ENCODE results near the gene MYH8. TPM values are rescaled to one million over a fixed set of nuclear protein-coding genes. Genes with fewer than 3 reads are reported as not detected.

The MYH8 gene
- total RNA-seq, 1 donor from 2014 or later: not detected

DNA sequence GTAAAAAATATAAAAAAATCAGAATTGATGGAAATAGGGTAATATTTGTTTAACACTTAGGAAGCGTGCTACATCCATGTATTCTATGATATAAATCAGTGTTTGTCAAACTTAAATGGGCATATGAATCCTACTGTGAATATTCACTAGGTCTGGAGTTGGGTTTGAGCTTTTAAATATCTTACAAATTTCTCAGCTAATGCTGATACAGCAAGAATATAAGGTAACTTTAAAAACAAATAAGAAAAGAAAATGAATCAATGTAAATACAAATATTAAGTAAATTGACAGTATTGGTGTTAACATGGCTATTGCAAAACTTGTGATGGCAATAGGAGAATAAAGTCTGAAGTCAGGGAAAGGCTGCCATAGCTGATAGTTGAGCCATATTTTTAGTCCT is 52.5 kb downstream of the MYH8 start:
- DNase-seq (ENCODE audit: low spot score): no peak
- Mint-ChIP-seq H3K9me3 (no peaks in the 10 kb centered on the region), H3K36me3 (ENCODE audit: low read depth) (no peaks in the 10 kb centered on the region), H3K27ac (no peak overlapping the region), H3K4me3 (ENCODE audit: low read depth) (no peak overlapping the region), H3K27me3 (ENCODE audit: low read depth) (no peaks in the 10 kb centered on the region), H3K4me1 (ENCODE audit: low read depth) (no peaks in the 10 kb centered on the region)
- intact Hi-C loops (cut with micrococcal nuclease): no loop called here

DNA sequence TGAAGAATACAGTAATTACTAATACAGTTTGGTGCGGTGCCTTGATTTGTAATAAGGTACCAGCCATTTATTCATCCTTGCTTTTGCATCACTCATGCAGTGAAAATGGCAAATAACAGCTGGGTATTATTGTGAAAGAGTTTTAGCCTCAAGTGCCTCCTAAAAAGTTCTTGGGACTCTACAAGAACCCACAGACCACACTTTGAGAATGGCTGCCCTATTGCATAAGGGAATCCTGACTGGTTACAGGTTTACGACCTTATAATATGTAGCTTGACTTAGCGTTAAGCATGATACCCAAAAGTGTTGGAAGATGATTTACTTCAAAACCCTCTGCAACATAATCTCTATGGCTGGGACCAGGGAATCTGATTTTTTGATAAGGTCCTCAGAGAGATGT is 53.2 kb downstream of the MYH8 start:
- Mint-ChIP-seq H3K27ac (no peak overlapping the region), H3K9me3 (no peaks in the 10 kb centered on the region), H3K27me3 (ENCODE audit: low read depth) (no peaks in the 10 kb centered on the region), H3K4me3 (ENCODE audit: low read depth) (no peak overlapping the region), H3K36me3 (ENCODE audit: low read depth) (no peaks in the 10 kb centered on the region), H3K4me1 (ENCODE audit: low read depth) (no peaks in the 10 kb centered on the region)
- intact Hi-C loops (cut with micrococcal nuclease): no loop called here
- no peak for DNase-seq (ENCODE audit: low spot score)

DNA sequence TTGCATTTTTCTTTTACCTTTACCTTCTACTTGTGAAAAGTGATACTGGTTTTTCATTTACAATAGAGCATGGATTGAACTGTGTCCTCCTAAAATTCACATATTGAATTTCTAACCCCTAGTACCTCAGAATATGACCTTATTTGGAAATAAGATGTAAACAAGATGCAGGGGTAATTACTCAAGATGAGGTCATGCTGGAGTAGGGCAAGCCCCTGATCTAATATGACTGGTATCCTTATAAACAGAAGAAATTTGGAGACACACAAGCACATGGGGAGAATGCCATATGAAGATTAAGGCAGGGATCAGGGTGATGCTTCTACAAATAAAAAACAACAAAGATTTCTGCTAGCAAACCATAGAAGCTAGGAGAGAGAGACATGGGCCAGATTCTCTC is 61.2 kb downstream of the MYH8 start:
- intact Hi-C loops (cut with micrococcal nuclease): no loop called here
- no peak overlapping the region for H3K4me3 Mint-ChIP-seq (ENCODE audit: low read depth)
- H3K27me3 Mint-ChIP-seq (ENCODE audit: low read depth): no peaks in the 10 kb centered on the region
- no peaks in the 10 kb centered on the region for H3K9me3 Mint-ChIP-seq
- H3K27ac Mint-ChIP-seq: no peak overlapping the region
- no peaks in the 10 kb centered on the region for H3K4me1 Mint-ChIP-seq (ENCODE audit: low read depth)
- no peaks in the 10 kb centered on the region for H3K36me3 Mint-ChIP-seq (ENCODE audit: low read depth)
- DNase-seq (ENCODE audit: low spot score): no peak

DNA sequence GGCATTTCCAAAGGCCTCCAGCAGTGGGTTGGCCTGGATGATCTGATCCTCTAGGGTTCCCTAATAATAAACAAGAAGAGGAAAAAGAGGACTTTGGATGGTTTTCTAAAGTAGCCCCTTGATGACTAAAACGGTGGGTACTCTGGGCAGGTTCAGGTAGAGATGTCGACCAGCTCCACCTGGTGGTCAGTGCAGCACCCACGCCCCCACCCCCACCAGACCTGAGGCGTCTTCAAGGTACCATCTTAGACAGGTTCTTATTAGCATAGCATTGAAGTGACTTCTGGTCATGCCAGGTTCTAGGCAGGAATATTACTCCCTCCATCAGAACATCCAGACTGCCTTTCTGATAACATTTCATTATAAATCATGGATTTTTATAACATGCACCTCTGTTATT is 64.0 kb downstream of the MYH8 start:
- Mint-ChIP-seq H3K9me3 (no peaks in the 10 kb centered on the region), H3K27ac (no peak overlapping the region), H3K4me3 (ENCODE audit: low read depth) (no peak overlapping the region), H3K4me1 (ENCODE audit: low read depth) (no peaks in the 10 kb centered on the region), H3K27me3 (ENCODE audit: low read depth) (no peaks in the 10 kb centered on the region), H3K36me3 (ENCODE audit: low read depth) (no peaks in the 10 kb centered on the region)
- intact Hi-C loops (cut with micrococcal nuclease): no loop called here
- DNase-seq (ENCODE audit: low spot score): no peak

DNA sequence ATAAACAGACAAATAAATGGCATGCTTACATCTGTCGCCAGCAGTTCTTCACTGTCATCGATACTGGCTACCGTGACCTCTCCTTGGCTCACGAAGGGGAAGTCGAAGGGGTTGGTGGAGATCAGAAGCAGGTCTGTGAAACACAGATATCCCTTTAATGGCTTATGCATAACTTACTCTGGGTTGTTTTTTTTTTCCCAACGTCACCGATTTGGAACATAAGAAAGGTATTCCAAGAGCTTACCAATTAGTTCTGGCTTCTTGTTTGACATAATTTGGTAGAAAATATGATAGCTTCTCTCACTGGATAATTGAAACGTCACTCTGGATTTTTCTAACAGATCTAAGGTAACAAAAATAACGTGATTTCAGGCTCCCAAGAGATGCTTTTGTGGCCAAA is 67.1 kb downstream of the MYH8 start:
- intact Hi-C loops (cut with micrococcal nuclease): no loop called here
- no peak overlapping the region for H3K27ac Mint-ChIP-seq
- no peaks in the 10 kb centered on the region for H3K9me3 Mint-ChIP-seq
- H3K27me3 Mint-ChIP-seq (ENCODE audit: low read depth): no peaks in the 10 kb centered on the region
- H3K4me3 Mint-ChIP-seq (ENCODE audit: low read depth): no peak overlapping the region
- no peak for DNase-seq (ENCODE audit: low spot score)
- no peaks in the 10 kb centered on the region for H3K4me1 Mint-ChIP-seq (ENCODE audit: low read depth)
- H3K36me3 Mint-ChIP-seq (ENCODE audit: low read depth): no peaks in the 10 kb centered on the region

DNA sequence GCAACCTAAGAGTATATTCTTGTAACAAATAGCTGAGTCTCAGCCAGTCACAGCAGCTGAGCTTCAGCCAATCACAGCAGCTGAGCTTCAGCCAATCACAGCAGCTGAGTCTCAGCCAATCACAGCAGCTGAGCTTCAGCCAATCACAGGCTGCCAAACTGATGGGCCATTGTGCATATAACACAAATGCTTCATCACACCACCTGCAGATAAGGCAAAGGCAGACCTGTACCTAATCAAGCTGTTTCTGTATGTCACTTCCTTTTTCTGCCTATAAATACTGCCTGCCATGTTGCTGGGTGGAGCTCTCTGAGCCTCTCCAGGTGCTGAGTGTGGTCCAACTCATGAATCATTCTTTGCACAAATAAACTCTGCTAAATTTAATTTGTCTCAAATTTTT is 68.9 kb downstream of the MYH8 start:
- H3K27me3 Mint-ChIP-seq (ENCODE audit: low read depth): no peaks in the 10 kb centered on the region
- intact Hi-C loops (cut with micrococcal nuclease): no loop called here

DNA sequence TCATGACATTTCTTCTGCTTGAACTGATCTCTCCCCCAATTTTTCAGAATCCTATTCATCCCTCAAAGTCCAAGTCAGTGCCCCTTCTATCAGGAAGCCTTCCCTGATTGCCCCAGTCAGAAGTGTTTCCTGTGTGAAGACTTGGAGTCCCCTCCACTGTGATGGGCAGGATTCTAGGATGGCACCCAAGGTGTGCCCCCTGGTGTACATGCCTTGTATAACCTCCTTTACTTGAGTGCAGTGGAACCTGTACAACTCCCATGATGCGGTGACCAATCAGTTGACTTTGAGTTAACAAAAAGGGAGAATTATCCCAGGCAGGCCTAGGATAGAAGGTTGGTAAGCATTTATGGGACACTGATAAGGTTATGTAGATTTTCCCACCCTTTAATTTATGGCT is 72.3 kb downstream of the MYH8 start:
- Mint-ChIP-seq H3K4me3 (ENCODE audit: low read depth) (no peak overlapping the region), H3K27ac (no peak overlapping the region), H3K4me1 (ENCODE audit: low read depth) (no peaks in the 10 kb centered on the region), H3K36me3 (ENCODE audit: low read depth) (no peaks in the 10 kb centered on the region), H3K27me3 (ENCODE audit: low read depth) (no peaks in the 10 kb centered on the region), H3K9me3 (no peaks in the 10 kb centered on the region)
- DNase-seq (ENCODE audit: low spot score): no peak
- intact Hi-C loops (cut with micrococcal nuclease): no loop called here

More for the DNA sequence above, 68.9 kb downstream of the MYH8 start:
- no peaks in the 10 kb centered on the region for H3K9me3 Mint-ChIP-seq
- no peak overlapping the region for H3K4me3 Mint-ChIP-seq (ENCODE audit: low read depth)
- H3K27ac Mint-ChIP-seq: no peak overlapping the region
- DNase-seq (ENCODE audit: low spot score): no peak
- H3K4me1 Mint-ChIP-seq (ENCODE audit: low read depth): no peaks in the 10 kb centered on the region
- H3K36me3 Mint-ChIP-seq (ENCODE audit: low read depth): no peaks in the 10 kb centered on the region

DNA sequence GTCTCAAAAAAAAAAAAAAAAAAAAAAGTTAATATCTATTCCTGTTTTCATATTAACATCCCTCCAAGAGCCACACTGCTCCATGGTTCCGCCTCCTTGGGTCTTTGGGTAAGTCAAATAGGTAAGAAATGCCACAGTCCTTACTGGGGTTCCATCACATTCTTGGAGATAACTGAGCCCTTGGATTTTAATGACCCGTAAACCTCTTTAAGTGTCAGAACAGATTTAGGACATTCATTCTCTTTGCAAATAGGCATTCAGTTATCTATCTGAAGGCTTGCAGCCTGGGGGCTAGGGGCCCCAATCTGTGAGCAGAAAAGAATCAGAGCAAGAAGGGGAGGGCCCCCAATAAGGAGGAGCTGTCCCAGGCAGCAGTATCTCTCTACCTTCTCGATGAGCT is 76.9 kb downstream of the MYH8 start:
- no peak overlapping the region for H3K27ac Mint-ChIP-seq
- no peaks in the 10 kb centered on the region for H3K9me3 Mint-ChIP-seq
- H3K4me1 Mint-ChIP-seq (ENCODE audit: low read depth): no peaks in the 10 kb centered on the region
- no peaks in the 10 kb centered on the region for H3K36me3 Mint-ChIP-seq (ENCODE audit: low read depth)
- intact Hi-C loops (cut with micrococcal nuclease): no loop called here
- no peak overlapping the region for H3K4me3 Mint-ChIP-seq (ENCODE audit: low read depth)
- no peaks in the 10 kb centered on the region for H3K27me3 Mint-ChIP-seq (ENCODE audit: low read depth)
- DNase-seq (ENCODE audit: low spot score): no peak

Other genes with a start within 250 kb of the MYH8 start
- gene GAS7, start 223.3 kb downstream of the MYH8 start, total RNA-seq: 0.18 TPM in 1 of 2 replicates, not detected in the other
- not detected in 2 replicates for gene MYH13, start 48.9 kb downstream of the MYH8 start, total RNA-seq
- not detected in 2 replicates for gene MYH4, start 47.6 kb upstream of the MYH8 start, total RNA-seq
- not detected in 2 replicates for gene MYH1, start 96.6 kb upstream of the MYH8 start, total RNA-seq
- not detected in 2 replicates for gene MYH2, start 127.7 kb upstream of the MYH8 start, total RNA-seq
- gene MYH3, start 235.4 kb upstream of the MYH8 start, total RNA-seq: 3.9 and 4.6 TPM in 2 replicates

All from activated T-helper 2 cell treated with anti-CD3 and anti-CD28 coated beads, Interferon-gamma antibody, Interleukin-2, Interleukin-4, amounts not matched to agents 10 μg/mL and 5 μg/mL and 100 μg/mL, durations not matched to agents 14 hours and 24 hours and 36 hours (primary cell).